Epithelial cell of proximal tubule (primary cell): ENCODE data around the gene TUBA4B. TPM values are rescaled to one million over a fixed set of nuclear protein-coding genes. Genes with fewer than 3 reads are reported as not detected.

Experiments used
- DNase-seq: peaks from one replicate; pipeline ENCODE4 v3.0.0-alpha.2; 2011; ENCODE audit warnings: low read depth
- H3K4me3 ChIP-seq: 2 replicates; pipeline ENCODE4 v1.5.1; 2011; ENCODE audit warnings: low read depth, mild to moderate bottlenecking, low read length
- total RNA-seq: library from RNA; depleted of rRNA; stranded (reverse); fragments of >200 nt; gene quantifications from 2 replicates; pipeline ENCODE4 v1.2.3, GENCODE V29; 2015
- TF ChIP-seq, protein P1 (sequence below): conservative IDR thresholded peaks from 2 replicates; pipeline ENCODE4 v1.5.1; 2012; ENCODE audit warnings: low read depth, mild to moderate bottlenecking, low read length

Gene TUBA4B
- total RNA-seq, 1 donor from 2014 or later: 0.52 TPM

DNA sequence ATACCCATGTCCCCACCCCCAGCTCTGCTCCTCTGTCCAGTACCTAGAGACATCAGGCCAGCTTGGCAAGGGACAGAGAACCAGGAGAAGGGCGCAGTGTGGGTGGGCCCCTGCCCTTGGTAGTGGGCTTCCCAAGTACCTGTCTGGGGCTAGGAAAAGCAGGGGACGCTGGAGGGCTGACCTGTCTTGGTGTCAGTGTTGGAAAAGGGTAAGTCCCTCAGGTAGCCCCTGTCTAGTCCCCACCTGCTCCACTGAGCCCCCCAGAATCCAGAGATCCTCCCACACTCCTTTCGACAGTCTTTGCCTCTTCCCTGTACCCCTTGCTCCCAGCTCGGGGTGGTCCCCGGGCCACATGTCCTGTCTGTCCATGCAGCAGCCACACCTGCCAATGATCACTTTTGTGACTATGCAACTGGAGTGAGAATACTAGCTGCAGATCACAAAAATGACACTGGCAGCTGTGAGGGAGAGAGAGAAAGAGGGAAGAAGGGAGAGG lies 40.7 kb downstream of the TUBA4B start:
- no peak for DNase-seq
- TF ChIP-seq, protein P1, sequence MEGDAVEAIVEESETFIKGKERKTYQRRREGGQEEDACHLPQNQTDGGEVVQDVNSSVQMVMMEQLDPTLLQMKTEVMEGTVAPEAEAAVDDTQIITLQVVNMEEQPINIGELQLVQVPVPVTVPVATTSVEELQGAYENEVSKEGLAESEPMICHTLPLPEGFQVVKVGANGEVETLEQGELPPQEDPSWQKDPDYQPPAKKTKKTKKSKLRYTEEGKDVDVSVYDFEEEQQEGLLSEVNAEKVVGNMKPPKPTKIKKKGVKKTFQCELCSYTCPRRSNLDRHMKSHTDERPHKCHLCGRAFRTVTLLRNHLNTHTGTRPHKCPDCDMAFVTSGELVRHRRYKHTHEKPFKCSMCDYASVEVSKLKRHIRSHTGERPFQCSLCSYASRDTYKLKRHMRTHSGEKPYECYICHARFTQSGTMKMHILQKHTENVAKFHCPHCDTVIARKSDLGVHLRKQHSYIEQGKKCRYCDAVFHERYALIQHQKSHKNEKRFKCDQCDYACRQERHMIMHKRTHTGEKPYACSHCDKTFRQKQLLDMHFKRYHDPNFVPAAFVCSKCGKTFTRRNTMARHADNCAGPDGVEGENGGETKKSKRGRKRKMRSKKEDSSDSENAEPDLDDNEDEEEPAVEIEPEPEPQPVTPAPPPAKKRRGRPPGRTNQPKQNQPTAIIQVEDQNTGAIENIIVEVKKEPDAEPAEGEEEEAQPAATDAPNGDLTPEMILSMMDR: no peak
- H3K4me3 ChIP-seq: no peak overlapping the region

DNA sequence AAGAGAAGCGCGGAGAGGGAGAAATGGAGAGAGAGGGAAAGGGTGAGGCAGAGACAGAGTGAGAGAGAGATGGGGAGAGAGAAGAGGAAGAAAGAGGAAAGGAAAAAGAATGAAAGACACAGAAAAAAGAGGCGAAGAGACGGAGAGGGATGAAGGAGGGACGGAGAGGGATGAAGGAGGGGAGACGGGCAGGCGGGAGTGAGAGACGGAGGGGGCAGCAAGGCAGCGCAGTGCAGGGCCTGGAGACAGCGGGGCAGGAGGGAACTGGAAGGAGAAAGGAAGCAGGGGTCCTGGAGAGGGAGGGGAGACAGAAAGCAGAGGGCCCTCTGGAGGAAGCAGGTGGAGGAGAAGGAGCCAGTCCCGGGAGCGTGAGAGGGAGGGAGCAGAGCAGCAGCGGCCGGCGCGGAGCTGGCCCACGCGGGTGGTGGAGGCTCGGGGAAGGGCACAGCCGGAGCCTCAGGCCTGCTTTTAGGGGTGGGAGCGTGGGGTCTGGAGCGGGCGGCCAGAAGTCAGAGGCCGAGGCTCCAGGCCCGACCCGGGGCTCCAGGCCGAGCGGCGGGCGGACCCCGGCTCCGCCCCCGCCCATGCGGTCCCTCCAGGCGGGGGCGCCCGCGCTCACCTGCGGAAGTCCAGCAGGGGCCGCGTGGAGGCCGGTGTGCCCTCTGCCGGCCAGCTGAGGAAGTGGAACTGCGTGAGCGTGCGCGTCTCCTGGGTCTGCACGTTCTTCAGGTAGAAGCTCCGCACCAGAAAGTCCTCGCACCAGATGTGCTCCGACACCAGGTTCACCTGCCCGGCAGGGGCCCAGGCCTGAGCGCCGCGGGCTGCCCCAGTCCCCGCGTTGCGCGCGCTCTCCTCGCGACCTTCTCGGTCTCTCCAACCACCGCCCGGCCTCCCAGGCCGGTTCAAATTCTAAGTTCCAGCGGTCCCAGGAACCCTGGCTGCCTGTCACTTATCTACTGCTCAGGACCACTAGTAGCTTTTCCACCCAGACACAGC lies 41.6 kb downstream of the TUBA4B start:
- TF ChIP-seq, protein P1: peak; percentile 88
- no peak for DNase-seq
- peak overlapping the region; percentile 63 for H3K4me3 ChIP-seq

DNA sequence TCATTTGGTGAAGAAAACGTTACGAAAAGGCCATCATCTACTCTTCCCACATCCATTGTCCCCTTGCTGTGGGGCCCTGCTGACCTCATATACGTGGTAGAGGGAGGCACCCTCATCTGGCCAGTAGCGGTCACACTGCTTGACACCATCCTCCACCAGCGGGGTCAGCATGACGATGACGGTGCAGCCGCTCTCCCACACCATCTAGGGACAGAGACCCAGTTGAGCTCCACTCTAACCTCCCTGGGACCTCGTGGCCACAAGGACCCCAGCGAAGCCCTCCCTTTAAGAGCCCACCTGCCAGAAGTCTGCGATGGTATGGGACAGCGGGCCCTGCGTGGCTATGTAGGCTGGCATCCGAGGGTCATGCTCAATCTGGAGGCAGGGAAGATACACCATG lies 43.1 kb downstream of the TUBA4B start:
- TF ChIP-seq, protein P1: no peak
- H3K4me3 ChIP-seq: no peak overlapping the region
- DNase-seq: no peak

DNA sequence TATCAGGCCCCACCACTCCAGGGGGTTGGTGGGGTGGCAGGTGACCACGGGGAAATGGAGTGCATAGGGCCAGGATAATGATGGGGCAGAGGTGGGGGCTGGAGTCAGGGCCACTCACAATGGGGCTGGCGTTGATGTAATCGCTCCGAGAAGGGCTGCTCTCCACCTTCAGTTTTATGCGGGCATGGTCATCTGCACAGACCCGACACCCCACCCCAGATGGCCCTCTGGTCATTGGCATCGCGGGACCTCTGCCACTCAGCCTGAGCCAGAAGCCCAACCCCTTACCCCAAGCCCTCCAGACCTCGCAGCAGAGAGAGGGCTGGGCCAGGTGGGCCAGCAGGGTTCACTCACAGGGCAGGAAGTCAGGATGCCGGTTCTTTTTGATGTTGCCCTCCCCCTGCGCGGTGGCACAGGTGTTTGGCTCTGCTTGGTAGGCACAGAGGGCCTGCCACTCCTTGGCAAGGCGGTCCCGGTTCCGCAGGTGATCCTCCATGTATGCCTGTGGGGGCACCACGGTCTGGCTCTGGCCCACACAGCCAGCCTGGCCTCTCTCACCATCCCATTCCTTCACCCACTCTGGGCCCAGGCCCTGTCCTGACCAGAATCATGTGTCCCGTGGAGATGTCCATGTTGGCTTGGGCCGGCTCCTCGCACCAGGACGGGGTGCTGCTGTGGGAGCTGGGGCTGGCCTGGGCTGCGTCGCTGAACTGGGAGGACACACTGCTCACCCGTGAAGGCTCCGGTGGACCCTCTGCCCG lies 43.8 kb downstream of the TUBA4B start:
- TF ChIP-seq, protein P1: no peak
- DNase-seq: no peak
- no peak overlapping the region for H3K4me3 ChIP-seq

DNA sequence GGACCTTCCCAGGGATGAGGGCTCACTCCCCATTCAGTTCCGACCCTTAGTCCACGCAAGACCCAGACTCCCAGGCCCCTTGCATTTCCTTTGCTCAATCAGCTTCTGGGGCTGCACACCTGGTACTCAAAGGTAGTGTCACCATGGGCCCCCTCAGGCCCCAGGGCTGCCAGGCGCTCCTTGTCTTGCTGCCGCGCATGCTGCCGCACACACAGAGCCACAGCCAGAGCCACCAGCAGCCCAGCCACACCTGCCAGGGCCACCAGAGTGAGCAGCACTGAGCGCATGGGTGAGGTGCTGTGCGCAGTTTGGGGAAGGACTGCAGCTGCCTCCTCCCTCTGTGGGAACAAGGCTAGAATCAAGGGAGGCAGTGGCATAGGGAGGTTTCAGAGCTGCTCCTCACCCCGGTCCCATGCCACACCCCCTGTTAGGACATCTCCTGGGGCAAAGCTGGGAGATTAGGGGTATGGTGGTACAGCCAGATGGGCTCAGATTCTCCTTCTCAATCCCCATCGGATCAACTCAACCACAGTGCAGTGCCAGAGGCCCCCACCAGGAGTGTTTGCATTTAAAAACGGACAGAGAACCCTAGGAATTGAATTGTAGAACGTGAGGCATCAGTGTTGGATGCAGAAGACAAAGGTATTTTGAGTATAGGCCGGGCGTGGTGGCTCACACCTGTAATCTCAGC lies 44.9 kb downstream of the TUBA4B start:
- H3K4me3 ChIP-seq: no peak overlapping the region
- no peak for DNase-seq
- TF ChIP-seq, protein P1: peak; percentile 38

DNA sequence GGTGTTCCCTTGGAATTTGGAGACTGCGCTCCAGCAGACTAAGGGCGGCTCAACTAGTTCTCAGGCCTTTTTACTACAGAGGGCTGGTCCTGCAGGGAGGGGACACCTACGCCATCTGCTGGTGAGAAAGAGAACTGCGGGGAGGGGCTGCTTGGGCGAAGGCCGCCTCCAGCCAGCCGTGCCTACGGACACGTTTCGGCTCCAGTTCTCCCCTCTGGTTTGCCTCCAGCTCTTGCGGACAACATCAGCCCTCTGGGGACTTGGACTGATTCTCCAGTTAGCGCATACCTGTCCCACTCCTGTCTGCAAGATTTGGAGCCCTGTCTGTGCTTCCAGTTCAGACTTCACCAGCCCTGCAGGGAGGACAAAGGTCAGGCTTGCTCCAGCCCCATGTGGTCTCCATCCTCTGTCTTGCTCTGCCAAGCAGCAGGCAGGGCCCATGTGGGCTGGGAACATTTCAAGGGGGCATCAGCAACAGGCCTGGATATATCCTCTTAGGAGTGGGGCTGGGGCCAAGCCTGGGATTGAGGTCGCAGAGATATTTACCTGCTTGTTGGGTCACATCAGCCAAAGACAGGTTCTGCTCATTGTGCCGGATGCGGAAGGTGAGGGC lies 45.8 kb downstream of the TUBA4B start:
- DNase-seq: no peak
- TF ChIP-seq, protein P1: peak; percentile 93
- H3K4me3 ChIP-seq: no peak overlapping the region
